Esophagus muscularis mucosa (tissue), 4 donors: Measurements from ENCODE around the gene UBA52. TPM values are rescaled to one million over a fixed set of nuclear protein-coding genes. Genes with fewer than 3 reads are reported as not detected.

Experiments
- DNase-seq: peaks from one replicate; pipeline ENCODE4 v3.0.0-alpha.2; 2017; ENCODE audit errors: extremely low spot score
- H3K27ac ChIP-seq, 4 donors: fragments of 200-600 bp; sonication (generic); replicated peaks in 1 of 4; 1 replicate in 3 of 4; 2 replicates in 1 of 4; pipeline ENCODE4 v1.5.1; 2016 to 2019; ENCODE audit warnings: mild to moderate bottlenecking in 1 of 4
- H3K27me3 ChIP-seq, 4 donors: fragments of 200-600 bp; sonication (generic); one replicate each; pipeline versions ENCODE4 v1.5.1 to v1.6.0; 2016 to 2019
- H3K36me3 ChIP-seq, 4 donors: fragments of 200-600 bp; sonication (generic); one replicate each; pipeline ENCODE4 v1.5.1; 2016 to 2019
- H3K4me1 ChIP-seq, 4 donors: fragments of 200-600 bp; sonication (generic); one replicate each; pipeline ENCODE4 v1.5.1; 2016 to 2019
- H3K4me3 ChIP-seq, 4 donors: fragments of 200-600 bp; sonication (generic); 1 replicate in 2 of 4; 2 replicates in 2 of 4; pipeline ENCODE4 v1.5.1; 2016 to 2019; ENCODE audit warnings: mild to moderate bottlenecking in 4 of 4, moderate library complexity in 1 of 4
- H3K9me3 ChIP-seq, 4 donors: fragments of 200-600 bp; sonication (generic); 1 replicate in 3 of 4; 2 replicates in 1 of 4; pipeline ENCODE4 v1.5.1; 2016 to 2019
- EP300 ChIP-seq: sonication (generic); formaldehyde crosslinking; IDR thresholded peaks from one replicate; pipeline ENCODE4 v1.6.1; 2017; ENCODE audit warnings: antibody characterized with exemption
- POLR2A ChIP-seq: fragments of 450-650 bp; IDR thresholded peaks from one replicate; pipeline ENCODE4 v1.6.1; 2017; ENCODE audit warnings: antibody characterized with exemption, moderate library complexity, mild to moderate bottlenecking, low read depth
- POLR2AphosphoS5 ChIP-seq, 2 donors: sonication (generic); formaldehyde crosslinking; IDR thresholded peaks; one replicate each; pipeline ENCODE4 v1.6.1; 2017; ENCODE audit warnings: antibody characterized with exemption in 2 of 2
- WGBS: methylation state at CpG from one replicate; pipeline ENCODE4 v1.1.5; 2018; 5-methylcytosine and 5-hydroxymethylcytosine counted together
- intact Hi-C: fragments of 100-400 bp; cut with DNase I; formaldehyde crosslinking; loops from one replicate; pipeline ENCODE4 v1.15.1; 2023
- total RNA-seq, 4 donors: library from RNA; depleted of rRNA; stranded (reverse); fragments of >200 nt; gene quantifications; one replicate each; pipeline versions ENCODE4 v1.1.0 to v1.2.1, GENCODE V29; 2016
- TF ChIP-seq, protein P1 (sequence below), 3 experiments: fragments of 200-600 bp in 2 of 3; fragments of 450-650 bp in 1 of 3; sonication (generic) in 2 of 3; IDR thresholded peaks; one replicate each; pipeline ENCODE4 v1.5.1; 2017 to 2019; ENCODE audit warnings: antibody characterized with exemption in 3 of 3, mild to moderate bottlenecking in 2 of 3, moderate library complexity in 1 of 3

Gene UBA52
- total RNA-seq, 4 donors from 2014 or later: 560 to 800 (median 665) TPM

- no peaks in the 10 kb centered on the region for H3K27me3 ChIP-seq
- peaks cover 13 to 25% (median 24%) of the 10 kb centered on the region in 4 donors for H3K4me1 ChIP-seq
- H3K36me3 ChIP-seq: peaks cover 17 to 33% (median 32%) of the 10 kb centered on the region in 4 donors
- intact Hi-C loops: no loop called here
- peak; percentile 97 for DNase-seq
- H3K9me3 ChIP-seq: no peaks in the 10 kb centered on the region
- under 1% methylated on average over 22 of the region's 86 CpGs for WGBS
- TF ChIP-seq, protein P1, sequence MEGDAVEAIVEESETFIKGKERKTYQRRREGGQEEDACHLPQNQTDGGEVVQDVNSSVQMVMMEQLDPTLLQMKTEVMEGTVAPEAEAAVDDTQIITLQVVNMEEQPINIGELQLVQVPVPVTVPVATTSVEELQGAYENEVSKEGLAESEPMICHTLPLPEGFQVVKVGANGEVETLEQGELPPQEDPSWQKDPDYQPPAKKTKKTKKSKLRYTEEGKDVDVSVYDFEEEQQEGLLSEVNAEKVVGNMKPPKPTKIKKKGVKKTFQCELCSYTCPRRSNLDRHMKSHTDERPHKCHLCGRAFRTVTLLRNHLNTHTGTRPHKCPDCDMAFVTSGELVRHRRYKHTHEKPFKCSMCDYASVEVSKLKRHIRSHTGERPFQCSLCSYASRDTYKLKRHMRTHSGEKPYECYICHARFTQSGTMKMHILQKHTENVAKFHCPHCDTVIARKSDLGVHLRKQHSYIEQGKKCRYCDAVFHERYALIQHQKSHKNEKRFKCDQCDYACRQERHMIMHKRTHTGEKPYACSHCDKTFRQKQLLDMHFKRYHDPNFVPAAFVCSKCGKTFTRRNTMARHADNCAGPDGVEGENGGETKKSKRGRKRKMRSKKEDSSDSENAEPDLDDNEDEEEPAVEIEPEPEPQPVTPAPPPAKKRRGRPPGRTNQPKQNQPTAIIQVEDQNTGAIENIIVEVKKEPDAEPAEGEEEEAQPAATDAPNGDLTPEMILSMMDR (IDR thresholded peaks at IDR 0.05): no peak
- TF ChIP-seq POLR2A (no peak), EP300 (no peak), POLR2AphosphoS5 (IDR thresholded peaks at IDR 0.05) (peak; percentile 46 to 74)
- peak within 1 kb of the TSS; percentile 78 to 95 (median 86) for H3K4me3 ChIP-seq
- peak within 1 kb of the TSS; percentile 93 to 96 (median 94) for H3K27ac ChIP-seq
These were observed 28.5 kb upstream of the UBA52 start, which contains the start of gene FKBP8 for GRCh38 chr19:18542941-18543813. Gene FKBP8 (minus strand): TSS chr19:18543573. CDS start chr19:18541970, 1,603 bp downstream.

- intact Hi-C loops: no loop called here
These were observed 27.7 kb upstream of the UBA52 start for GRCh38 chr19:18543814-18544475.

DNA sequence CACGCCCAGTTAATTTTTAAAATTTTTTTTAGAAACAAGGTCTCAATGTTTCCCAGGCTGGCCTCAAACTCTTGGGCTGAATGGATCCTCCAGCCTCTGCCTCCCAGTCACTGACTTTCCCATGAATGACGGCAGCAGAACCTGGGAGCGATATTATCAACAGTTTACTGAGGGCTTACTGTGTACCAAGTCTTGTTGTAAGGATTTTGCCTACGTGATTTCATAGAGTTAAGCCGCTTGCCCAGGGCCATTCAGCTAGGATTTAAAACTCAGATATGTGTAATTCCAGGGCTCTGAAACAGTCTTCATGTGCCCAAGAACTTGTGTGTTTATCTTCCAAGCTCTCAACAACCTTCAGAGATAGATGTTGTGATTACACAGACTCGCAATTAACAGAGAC is 20.0 kb upstream of the UBA52 start:
- Histone ChIP-seq H3K27me3 (no peaks in the 10 kb centered on the region), H3K27ac (no peak overlapping the region), H3K36me3 (no peaks in the 10 kb centered on the region), H3K4me1 (no peaks in the 10 kb centered on the region), H3K4me3 (no peak overlapping the region), H3K9me3 (no peaks in the 10 kb centered on the region)
- intact Hi-C loops: no loop called here
- 68% methylated on average over 6 of the region's 6 CpGs for WGBS
- TF ChIP-seq, protein P1 (IDR thresholded peaks at IDR 0.05): no peak
- TF ChIP-seq EP300 (no peak), POLR2A (no peak), POLR2AphosphoS5 (IDR thresholded peaks at IDR 0.05) (no peak)
- DNase-seq: no peak

More at GRCh38 chr19:18543814-18544475, 27.7 kb upstream of the UBA52 start:
- H3K4me1 ChIP-seq: peaks cover 13 to 25% (median 24%) of the 10 kb centered on the region in 4 donors
- peaks cover 15 to 28% (median 27%) of the 10 kb centered on the region in 4 donors for H3K36me3 ChIP-seq
- no peak for TF ChIP-seq EP300
- TF ChIP-seq POLR2AphosphoS5 (IDR thresholded peaks at IDR 0.05): peak; percentile 2 to 10
- no peak for TF ChIP-seq POLR2A
- TF ChIP-seq, protein P1 (IDR thresholded peaks at IDR 0.05): no peak
- DNase-seq: no peak
- 18% methylated on average over 6 of the region's 12 CpGs for WGBS
- peak overlapping the region; percentile 78 to 95 (median 86) for H3K4me3 ChIP-seq
- no peaks in the 10 kb centered on the region for H3K9me3 ChIP-seq
- no peaks in the 10 kb centered on the region for H3K27me3 ChIP-seq
- peak overlapping the region; percentile 93 to 96 (median 94) for H3K27ac ChIP-seq

- intact Hi-C loops: loop anchor here (5.0 kb wide), 1 partner anchor 35 kb away; the partner anchor contains the start of gene ELL
- Histone ChIP-seq H3K9me3 (no peaks in the 10 kb centered on the region), H3K27ac (peak within 1 kb of the TSS; percentile 94 to 99 (median 98)), H3K4me3 (peak within 1 kb of the TSS; percentile 77 to 95 (median 92)), H3K27me3 (no peaks in the 10 kb centered on the region), H3K36me3 (peaks cover 2 to 17% (median 10%) of the 10 kb centered on the region in 4 donors), H3K4me1 (peaks cover 8 to 43% (median 27%) of the 10 kb centered on the region in 4 donors)
- WGBS: 12% methylated on average over 6 of the region's 58 CpGs
- TF ChIP-seq, protein P1 (IDR thresholded peaks at IDR 0.05): no peak
- TF ChIP-seq POLR2AphosphoS5 (IDR thresholded peaks at IDR 0.05) (peak; percentile 99), EP300 (peak; percentile 19), POLR2A (peak; percentile 77)
- peak; percentile 99 for DNase-seq
These were observed 14.1 kb upstream of the UBA52 start, which contains the start of gene KXD1 for GRCh38 chr19:18557411-18558201. Gene KXD1 (plus strand): TSS chr19:18557870. CDS start chr19:18562057, 4,187 bp downstream.
